GM21360 (cell line): ENCODE data around the gene ST6GALNAC6.
A peak's percentile ranks its signal among the peaks of the same experiment; 100 is the strongest.

Source experiments
- ATAC-seq: cut with Tn5 transposase; IDR thresholded peaks from one replicate; pipeline ENCODE4 v1.9.1; 2021; ENCODE audit warnings: mild to moderate bottlenecking, moderate library complexity; ENCODE audit not compliant: unreplicated experiment

ST6GALNAC6 gene

GRCh38 chr9:127899128-127899943 is at the start of gene ST6GALNAC6:
TSS of gene ST6GALNAC6 (minus strand) at chr9:127899603. CDS start at chr9:127897981, 1,622 bp downstream.
- peak; percentile 53 for ATAC-seq

- no peak for ATAC-seq
These were observed 48.7 kb upstream of the ST6GALNAC6 start for GRCh38 chr9:127947841-127948710.

GRCh38 chr9:127946728-127947127 is 47.3 kb upstream of the ST6GALNAC6 start:
- no peak for ATAC-seq

GRCh38 chr9:127945942-127946341 is 46.5 kb upstream of the ST6GALNAC6 start:
- no peak for ATAC-seq

GRCh38 chr9:127945338-127945737 is 45.9 kb upstream of the ST6GALNAC6 start:
- ATAC-seq, result no peak

- ATAC-seq, result no peak
These were observed 45.3 kb upstream of the ST6GALNAC6 start for GRCh38 chr9:127944586-127945218.

- no peak for ATAC-seq
These were observed 44.3 kb upstream of the ST6GALNAC6 start for GRCh38 chr9:127943731-127944144.

GRCh38 chr9:127943011-127943662 is 43.7 kb upstream of the ST6GALNAC6 start:
- no peak for ATAC-seq

- ATAC-seq, result no peak
These were observed 43.0 kb upstream of the ST6GALNAC6 start for GRCh38 chr9:127942216-127943010.

- ATAC-seq, result no peak
These were observed 42.5 kb upstream of the ST6GALNAC6 start for GRCh38 chr9:127941961-127942215.

- no peak for ATAC-seq
These were observed 41.9 kb upstream of the ST6GALNAC6 start for GRCh38 chr9:127941062-127941960.

- ATAC-seq, result no peak
These were observed 41.2 kb upstream of the ST6GALNAC6 start for GRCh38 chr9:127940593-127940992.

GRCh38 chr9:127938298-127938690 is 38.9 kb upstream of the ST6GALNAC6 start:
- no peak for ATAC-seq

GRCh38 chr9:127937388-127938297 is 38.2 kb upstream of the ST6GALNAC6 start, which contains the start of gene DPM2:
TSS of gene DPM2 (minus strand) at chr9:127937854. CDS start at chr9:127937820, 34 bp downstream.
- ATAC-seq, result peak; percentile 78

- ATAC-seq, result no peak
These were observed 37.6 kb upstream of the ST6GALNAC6 start for GRCh38 chr9:127937056-127937387.

- no peak for ATAC-seq
These were observed 37.0 kb upstream of the ST6GALNAC6 start for GRCh38 chr9:127936347-127936852.

- ATAC-seq, result no peak
These were observed 36.4 kb upstream of the ST6GALNAC6 start for GRCh38 chr9:127935765-127936221.

- no peak for ATAC-seq
These were observed 35.6 kb upstream of the ST6GALNAC6 start for GRCh38 chr9:127934986-127935385.
